GM12872 (cell line): ENCODE measurements around the gene CSGALNACT2.

ENCODE experiments used
- CTCF ChIP-seq: IDR thresholded peaks from 3 replicates; pipeline ENCODE4 v1.5.1; 2011; ENCODE audit warnings: low read depth, mild to moderate bottlenecking, low read length, moderate library complexity; ENCODE audit not compliant: insufficient read depth

The CSGALNACT2 gene

GRCh38 chr10:43135064-43135463 is 3.2 kb upstream of the CSGALNACT2 start:
- no peak for TF ChIP-seq CTCF

- TF ChIP-seq CTCF: no peak
Observed at GRCh38 chr10:43135656-43136055, 2.6 kb upstream of the CSGALNACT2 start.

- no peak for TF ChIP-seq CTCF
Observed at GRCh38 chr10:43136432-43136831, 1.8 kb upstream of the CSGALNACT2 start.

- no peak for TF ChIP-seq CTCF
Observed at GRCh38 chr10:43136995-43137716, 1.1 kb upstream of the CSGALNACT2 start.

- TF ChIP-seq CTCF: peak; percentile 23; the same call in 2 of the 3 replicates
Observed at GRCh38 chr10:43137717-43138020, 576 bp upstream of the CSGALNACT2 start.

- TF ChIP-seq CTCF: no peak; the same call in 2 of the 3 replicates
Observed at GRCh38 chr10:43138757-43139241, 554 bp downstream of the CSGALNACT2 start.

- no peak for TF ChIP-seq CTCF
Observed at GRCh38 chr10:43141421-43141820, 3.2 kb downstream of the CSGALNACT2 start.
